ENCODE measurements around the gene CSGALNACT2. TPM values are rescaled to one million over a fixed set of nuclear protein-coding genes. Genes with fewer than 3 reads are reported as not detected.

The CSGALNACT2 gene
- total RNA-seq, 2 experiments from 2014 or later, result 13.2 to 33.6 TPM

DNA sequence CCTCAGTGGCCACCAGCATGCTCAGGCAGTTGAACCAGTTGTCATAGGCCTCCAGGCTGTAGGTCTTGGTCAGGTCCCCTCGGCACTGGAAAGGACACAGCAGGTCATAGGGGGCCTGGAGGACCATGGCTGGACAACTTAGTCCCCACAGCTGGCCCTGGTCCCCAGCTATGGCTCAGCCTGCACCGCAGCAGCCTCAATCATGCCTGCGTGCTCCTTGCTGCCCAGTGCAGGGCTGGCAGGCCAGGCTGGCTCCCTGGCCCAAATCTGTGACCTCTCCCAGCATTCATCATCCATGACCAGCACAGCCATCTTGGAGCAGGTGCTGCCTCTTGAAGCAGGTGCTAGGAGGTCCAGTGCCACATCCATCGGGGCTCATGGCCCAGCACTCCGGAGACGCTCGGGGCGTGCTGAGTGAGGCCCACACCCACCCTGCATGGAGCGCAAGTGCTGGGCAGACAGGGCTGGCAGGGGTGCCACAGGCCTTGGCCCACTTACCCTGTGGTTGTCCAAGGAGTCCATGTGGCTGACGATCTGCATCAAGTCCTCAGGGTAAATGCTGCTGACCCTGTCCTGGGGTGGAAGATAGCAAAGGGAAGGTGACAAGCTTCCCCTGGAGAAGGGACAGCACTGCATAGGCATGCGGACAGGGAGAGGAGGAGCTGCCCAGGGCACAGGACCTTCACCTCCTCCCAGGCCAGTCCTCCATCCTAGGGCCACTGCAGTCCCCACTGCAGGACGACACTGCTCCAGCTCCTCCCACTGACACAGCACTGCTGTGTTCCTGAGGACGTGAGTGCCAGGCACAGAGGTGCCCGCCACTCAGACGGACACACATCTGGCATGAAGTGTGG is 61.7 kb downstream of the CSGALNACT2 start:
- no peak for DNase-seq (ENCODE audit: low spot score)
- Histone ChIP-seq H3K9me2 (ENCODE audit: insufficient read depth, low read length) (no peaks in the 10 kb centered on the region), H3K36me3 (ENCODE audit: insufficient read depth, low read length) (no peaks in the 10 kb centered on the region), H3K27ac (ENCODE audit: low read depth, low read length, poor library complexity, severe bottlenecking) (no peak overlapping the region), H2AFZ (ENCODE audit: low read length) (no peak overlapping the region), H3K4me2 (ENCODE audit: low read length) (no peak overlapping the region), H4K20me1 (ENCODE audit: insufficient read depth, low read length) (no peaks in the 10 kb centered on the region), H3K4me3 (ENCODE audit: low read depth, low read length, poor library complexity, severe bottlenecking) (no peak overlapping the region), H3K4me1 (ENCODE audit: insufficient read depth, low read length, poor library complexity, severe bottlenecking) (peaks cover 3% of the 10 kb centered on the region), H3K9me3 (ENCODE audit: low read length) (no peaks in the 10 kb centered on the region), H3K79me2 (ENCODE audit: insufficient read depth, low read depth, low read length) (no peaks in the 10 kb centered on the region)
- ChIA-PET POLR2A (interaction anchor here (1.0 kb wide), 1 partner anchor 28 kb away, joined by 3 read pairs; no protein-coding TSS in a partner anchor), CTCF (ENCODE audit: unreplicated experiment) (no interaction called here)
- TF ChIP-seq, protein P1, sequence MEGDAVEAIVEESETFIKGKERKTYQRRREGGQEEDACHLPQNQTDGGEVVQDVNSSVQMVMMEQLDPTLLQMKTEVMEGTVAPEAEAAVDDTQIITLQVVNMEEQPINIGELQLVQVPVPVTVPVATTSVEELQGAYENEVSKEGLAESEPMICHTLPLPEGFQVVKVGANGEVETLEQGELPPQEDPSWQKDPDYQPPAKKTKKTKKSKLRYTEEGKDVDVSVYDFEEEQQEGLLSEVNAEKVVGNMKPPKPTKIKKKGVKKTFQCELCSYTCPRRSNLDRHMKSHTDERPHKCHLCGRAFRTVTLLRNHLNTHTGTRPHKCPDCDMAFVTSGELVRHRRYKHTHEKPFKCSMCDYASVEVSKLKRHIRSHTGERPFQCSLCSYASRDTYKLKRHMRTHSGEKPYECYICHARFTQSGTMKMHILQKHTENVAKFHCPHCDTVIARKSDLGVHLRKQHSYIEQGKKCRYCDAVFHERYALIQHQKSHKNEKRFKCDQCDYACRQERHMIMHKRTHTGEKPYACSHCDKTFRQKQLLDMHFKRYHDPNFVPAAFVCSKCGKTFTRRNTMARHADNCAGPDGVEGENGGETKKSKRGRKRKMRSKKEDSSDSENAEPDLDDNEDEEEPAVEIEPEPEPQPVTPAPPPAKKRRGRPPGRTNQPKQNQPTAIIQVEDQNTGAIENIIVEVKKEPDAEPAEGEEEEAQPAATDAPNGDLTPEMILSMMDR (conservative IDR thresholded peaks at IDR 0.05; ENCODE audit: low read length), result no peak
- TF ChIP-seq EZH2phosphoT487 (IDR thresholded peaks at IDR 0.05; ENCODE audit: borderline replicate concordance, low read depth, low read length), result no peak
- intact Hi-C loops (cut with micrococcal nuclease; ENCODE audit: unreplicated experiment), result no loop called here
- no TSS peak for BruUV-seq (replicated peaks)

DNA sequence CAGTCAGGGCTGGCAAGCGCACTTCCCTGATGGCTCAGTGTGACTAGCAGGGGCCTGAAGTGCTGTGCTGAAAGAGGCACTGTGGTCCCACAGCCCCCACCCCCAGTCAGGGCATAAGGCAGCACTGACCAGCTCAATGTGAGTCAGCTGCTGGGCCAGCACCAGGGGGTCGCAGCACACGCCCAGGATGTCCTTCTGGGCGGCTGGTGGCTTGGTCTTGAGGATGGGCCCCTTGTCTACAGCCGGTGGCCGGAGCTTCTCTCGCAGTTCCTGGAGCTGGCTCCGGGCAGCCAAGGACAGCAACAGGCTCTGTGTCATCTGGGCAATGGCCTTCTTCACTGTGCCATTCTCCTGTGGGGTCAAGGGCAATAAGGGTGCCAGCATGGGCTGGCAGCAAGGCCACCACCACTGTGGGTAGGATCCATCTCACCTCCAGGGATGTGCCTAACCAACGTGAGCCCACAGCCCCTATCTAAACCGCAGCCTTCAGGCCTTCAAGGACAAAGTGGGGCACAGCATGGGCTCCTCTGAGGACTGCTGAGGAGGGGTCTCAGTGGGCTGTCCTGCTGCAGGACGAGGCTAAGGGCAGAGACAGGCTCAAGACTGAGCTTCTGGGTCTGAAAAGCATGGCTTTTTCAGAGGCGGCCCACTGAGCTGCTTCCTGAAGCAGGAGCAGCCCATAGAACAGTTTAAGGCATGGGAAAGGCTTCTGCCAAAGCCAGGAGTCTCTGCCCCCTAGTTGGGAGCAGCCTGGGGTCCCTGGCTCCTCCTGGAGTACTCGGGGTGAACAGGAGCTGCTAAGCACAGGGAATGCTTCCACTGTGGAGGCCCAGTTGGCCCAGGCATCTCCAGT is 62.5 kb downstream of the CSGALNACT2 start:
- Histone ChIP-seq H3K4me1 (ENCODE audit: insufficient read depth, low read length, poor library complexity, severe bottlenecking) (peaks cover 8% of the 10 kb centered on the region), H3K9me2 (ENCODE audit: insufficient read depth, low read length) (no peaks in the 10 kb centered on the region), H3K79me2 (ENCODE audit: insufficient read depth, low read depth, low read length) (no peaks in the 10 kb centered on the region), H4K20me1 (ENCODE audit: insufficient read depth, low read length) (no peaks in the 10 kb centered on the region), H3K4me2 (ENCODE audit: low read length) (no peak overlapping the region), H3K27ac (ENCODE audit: low read depth, low read length, poor library complexity, severe bottlenecking) (no peak overlapping the region), H3K9me3 (ENCODE audit: low read length) (no peaks in the 10 kb centered on the region), H3K4me3 (ENCODE audit: low read depth, low read length, poor library complexity, severe bottlenecking) (no peak overlapping the region), H3K36me3 (ENCODE audit: insufficient read depth, low read length) (no peaks in the 10 kb centered on the region), H2AFZ (ENCODE audit: low read length) (no peak overlapping the region)
- intact Hi-C loops (cut with micrococcal nuclease; ENCODE audit: unreplicated experiment), result no loop called here
- ChIA-PET POLR2A (interaction anchor here (1.0 kb wide), 1 partner anchor 29 kb away, joined by 3 read pairs; no protein-coding TSS in a partner anchor), CTCF (ENCODE audit: unreplicated experiment) (no interaction called here)
- BruUV-seq (replicated peaks), result no TSS peak
- DNase-seq (ENCODE audit: low spot score), result no peak
- TF ChIP-seq, protein P1 (conservative IDR thresholded peaks at IDR 0.05; ENCODE audit: low read length), result no peak
- TF ChIP-seq EZH2phosphoT487 (IDR thresholded peaks at IDR 0.05; ENCODE audit: borderline replicate concordance, low read depth, low read length), result no peak
